Gastroesophageal sphincter (tissue), 3 donors: ENCODE measurements around the gene ROCK2.

Experiments
- CTCF ChIP-seq, 4 experiments: fragments of 200-600 bp in 2 of 4; fragments of 450-650 bp in 2 of 4; sonication (generic) in 1 of 4; IDR thresholded peaks; one replicate each; pipeline ENCODE4 v1.5.1; 2017 to 2019; ENCODE audit warnings: antibody characterized with exemption in 4 of 4, mild to moderate bottlenecking in 2 of 4, moderate library complexity in 2 of 4
- POLR2A ChIP-seq, 2 donors: fragments of 450-650 bp; IDR thresholded peaks; one replicate each; pipeline ENCODE4 v1.6.1; 2017; ENCODE audit warnings: antibody characterized with exemption in 2 of 2, mild to moderate bottlenecking in 2 of 2, moderate library complexity in 1 of 2
- POLR2AphosphoS5 ChIP-seq: sonication (generic); formaldehyde crosslinking; IDR thresholded peaks from one replicate; pipeline ENCODE4 v1.6.1; 2017; ENCODE audit warnings: antibody characterized with exemption

GRCh38 chr2:11263177-11263576 lies 81.3 kb downstream of the ROCK2 start:
- TF ChIP-seq CTCF (IDR thresholded peaks at IDR 0.05), result no peak
- TF ChIP-seq POLR2A (IDR thresholded peaks at IDR 0.05), result no peak
- TF ChIP-seq POLR2AphosphoS5, result no peak
